HG02884 (cell line): Measurements from ENCODE around the gene TMEM151B.

Source experiments
- ATAC-seq: cut with Tn5 transposase; IDR thresholded peaks from one replicate; pipeline ENCODE4 v1.9.1; 2021; ENCODE audit warnings: mild to moderate bottlenecking, moderate library complexity; ENCODE audit not compliant: unreplicated experiment

The TMEM151B gene

DNA sequence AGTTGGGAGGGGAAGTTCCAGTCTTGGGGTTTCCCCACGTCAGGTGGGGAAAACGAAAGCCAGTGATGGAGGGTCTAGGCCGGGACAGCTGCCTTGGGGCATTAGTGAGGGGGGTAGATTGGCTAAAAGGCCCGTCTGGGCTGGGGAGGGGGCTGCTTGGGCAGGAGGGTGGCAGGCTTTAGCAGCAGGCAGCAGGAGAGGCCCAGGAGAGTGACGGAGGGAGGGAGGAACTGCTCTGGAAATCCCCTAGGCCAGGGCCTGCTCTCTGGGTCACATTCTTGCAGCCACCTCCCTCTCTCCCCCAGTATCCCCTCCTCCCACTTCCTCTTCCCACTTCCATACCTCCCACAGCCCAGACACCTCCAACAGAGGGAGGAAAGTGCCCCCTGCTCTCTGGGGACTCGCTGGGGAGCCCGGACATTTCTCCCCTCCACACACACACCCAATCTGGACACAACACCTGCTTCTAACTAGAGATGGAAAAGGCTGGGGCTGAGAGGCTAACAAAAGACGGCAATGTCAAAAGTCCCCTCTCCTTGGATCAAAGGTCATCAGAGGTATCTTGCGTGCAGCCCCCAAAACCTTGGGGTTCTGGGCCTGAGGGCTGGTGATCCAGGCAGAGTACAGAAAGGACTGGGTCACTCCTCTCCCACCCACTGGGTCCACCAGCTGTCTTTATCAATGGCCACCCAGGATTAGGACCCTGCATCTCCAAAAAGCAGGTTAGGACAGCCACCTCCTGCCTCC, 6.7 kb upstream of the TMEM151B start:
- ATAC-seq: no peak

DNA sequence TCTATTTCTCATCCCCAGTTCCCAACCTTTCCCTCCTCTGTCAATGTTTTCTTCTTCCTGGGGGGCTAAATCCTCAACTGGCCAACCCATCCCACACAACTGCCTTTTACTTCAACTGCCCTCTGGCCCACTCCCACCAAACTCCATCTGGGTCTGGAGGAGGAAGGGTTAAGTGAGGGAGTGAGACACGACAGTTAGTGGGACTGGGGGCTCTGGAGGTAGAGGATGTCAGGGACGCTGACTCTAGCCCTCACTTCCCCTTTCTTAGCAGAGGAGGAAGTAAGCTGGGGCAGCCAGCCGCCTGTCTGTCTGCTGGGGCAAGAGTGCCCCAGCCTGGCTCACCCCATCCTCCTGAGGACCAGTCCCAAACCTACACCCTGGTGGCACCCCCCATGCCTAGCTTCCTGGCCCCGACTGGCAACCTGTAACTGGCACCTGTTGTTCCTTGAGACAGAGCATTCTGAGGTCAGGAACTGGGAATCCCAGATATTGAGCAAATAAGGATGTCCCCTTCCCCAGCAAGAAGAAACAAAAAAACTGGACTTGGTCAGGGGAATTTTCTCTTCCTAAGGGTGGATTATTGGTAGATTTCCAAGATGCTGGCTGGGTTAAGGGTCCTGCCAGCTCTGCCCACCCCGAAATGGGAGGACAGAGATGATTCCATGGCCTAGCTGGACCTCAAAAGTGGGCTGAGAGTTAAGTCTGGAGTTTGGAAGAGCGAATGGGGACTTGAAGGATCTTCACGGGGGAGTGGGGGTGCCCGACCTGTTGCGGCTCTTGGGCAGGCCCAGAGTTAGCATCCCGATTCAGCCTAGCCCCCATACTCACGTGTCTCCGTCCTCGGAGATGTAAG, 5.9 kb upstream of the TMEM151B start:
- ATAC-seq: no peak

DNA sequence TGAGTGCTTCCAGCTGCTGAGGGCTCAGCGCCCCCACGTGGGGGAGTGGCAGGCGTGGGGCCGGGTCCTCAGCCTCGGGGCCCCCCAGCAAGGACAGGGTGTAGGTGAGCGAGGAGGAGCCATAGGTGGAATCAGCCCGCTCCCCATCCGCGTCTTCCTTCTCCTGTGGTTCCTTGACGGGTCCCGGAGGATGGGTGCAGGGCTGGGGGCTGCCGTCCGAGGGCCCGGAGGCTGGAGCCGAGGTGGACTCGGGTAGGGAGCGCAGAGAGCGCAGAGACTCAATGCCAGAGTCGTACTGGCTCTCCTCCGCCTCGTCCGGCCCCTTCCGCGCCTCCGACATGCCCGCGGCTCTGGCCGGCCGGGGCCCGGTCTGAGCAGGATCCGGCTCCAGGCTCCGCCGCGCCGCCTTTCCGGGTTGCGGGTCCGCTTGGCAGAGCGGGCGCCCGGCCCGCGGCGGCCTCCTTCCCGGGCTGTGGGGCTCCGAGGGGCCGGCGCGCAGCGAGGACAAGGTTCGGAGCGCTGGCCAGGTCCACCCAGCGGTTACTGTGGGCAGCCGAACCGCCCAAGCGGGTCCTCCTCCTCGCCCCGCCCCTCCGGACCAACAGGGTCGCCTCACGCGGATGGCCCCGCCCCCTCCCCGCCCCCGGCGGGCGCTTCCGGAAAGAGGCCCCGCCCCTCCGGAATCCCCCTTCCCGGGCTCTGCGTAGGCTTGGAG, 5.1 kb upstream of the TMEM151B start, which contains the start of gene NFKBIE:
Gene NFKBIE, minus strand, starts transcription at position 545 of the 715 bp plus-strand sequence. Its CDS starts 205 bp downstream, at position 340.
- peak; percentile 30 for ATAC-seq

DNA sequence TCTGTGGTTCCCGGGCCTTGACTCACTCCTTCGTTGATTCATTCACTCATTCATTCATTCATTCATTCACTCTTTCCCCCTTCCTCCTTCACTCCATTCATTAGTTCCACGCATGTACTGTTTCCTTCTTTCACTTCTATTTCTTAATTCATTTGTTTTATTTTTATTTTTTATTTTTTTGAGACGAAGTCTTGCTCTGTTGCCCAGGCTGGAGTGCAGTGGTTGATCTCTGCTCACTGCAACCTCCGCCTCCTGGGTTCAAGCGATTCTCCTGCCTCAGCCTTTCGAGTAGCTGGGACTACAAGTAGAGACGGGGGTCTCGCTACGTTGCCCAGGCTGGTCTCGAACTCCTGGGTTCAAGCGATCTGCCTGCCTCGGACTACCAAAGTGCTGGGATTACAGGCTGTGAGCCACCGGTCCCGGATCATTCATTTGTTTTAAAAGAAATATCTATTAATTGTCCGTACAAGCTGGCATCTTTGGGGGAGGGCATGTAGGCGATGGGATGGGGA, 4.5 kb upstream of the TMEM151B start:
- ATAC-seq: no peak

DNA sequence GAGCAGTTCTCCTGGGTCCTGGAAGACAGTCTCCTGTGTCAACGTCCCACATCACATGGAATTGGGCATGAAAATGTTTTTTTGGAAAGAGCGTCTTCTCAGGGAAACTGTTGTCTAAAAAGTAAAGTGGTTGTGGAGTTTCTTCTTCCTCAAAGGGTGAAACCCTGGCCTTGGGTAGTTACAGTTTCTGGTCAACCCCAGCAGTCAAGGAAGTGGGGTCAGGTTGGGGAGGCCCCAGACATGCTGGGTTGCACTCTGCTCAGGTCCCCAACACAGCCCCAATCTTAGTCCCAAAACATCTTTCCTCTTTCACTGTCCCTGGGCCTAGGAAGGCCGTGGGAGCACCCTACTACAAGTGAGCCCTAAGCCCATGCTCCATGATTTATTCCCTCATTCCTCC, 3.9 kb upstream of the TMEM151B start:
- peak; percentile 25 for ATAC-seq

DNA sequence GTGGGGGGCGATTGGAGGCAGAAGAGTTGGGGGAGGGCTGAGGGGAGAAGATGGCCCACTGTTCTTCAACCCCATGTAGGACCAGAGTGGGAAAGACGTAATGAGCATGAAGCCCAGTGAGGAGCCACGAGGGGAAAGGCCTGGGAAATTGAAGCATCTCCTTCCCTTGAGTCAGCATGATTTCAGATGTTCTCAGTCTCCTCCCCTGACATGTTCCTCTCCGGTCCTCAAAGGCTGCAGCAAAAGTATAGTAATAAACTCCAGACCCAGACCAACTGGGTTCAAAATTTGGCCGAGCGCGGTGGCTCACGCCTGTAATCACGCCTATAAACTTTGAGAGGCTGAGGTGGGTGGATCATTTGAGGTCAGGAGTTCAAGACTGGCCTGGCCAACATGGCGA, 3.0 kb upstream of the TMEM151B start:
- no peak for ATAC-seq

DNA sequence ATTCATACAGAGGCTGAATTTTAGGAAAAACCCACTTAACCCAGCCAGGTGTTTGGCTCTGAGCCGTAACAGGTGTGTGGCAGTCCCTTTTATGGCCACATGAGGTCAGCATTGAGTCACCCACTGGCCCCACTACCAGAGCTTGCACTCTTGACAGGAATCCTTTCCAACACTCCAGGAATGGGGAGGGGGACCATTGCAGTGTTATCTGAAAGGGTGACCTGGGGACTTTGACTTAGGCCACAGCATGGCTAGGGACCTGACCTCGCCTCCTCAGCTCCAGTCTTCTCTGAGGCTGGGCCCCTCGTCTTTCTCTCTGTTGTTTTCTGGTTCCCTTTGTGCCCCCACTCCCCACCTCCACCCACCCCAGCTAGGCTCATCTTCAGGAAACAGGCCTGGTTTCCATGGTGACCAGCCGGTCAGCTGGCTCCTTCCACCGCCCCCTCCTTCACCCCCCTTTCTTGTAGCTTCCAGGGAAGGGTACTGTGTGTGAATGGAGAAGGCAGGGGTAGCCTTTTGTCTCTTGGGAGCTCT, 2.1 kb upstream of the TMEM151B start:
- no peak for ATAC-seq

DNA sequence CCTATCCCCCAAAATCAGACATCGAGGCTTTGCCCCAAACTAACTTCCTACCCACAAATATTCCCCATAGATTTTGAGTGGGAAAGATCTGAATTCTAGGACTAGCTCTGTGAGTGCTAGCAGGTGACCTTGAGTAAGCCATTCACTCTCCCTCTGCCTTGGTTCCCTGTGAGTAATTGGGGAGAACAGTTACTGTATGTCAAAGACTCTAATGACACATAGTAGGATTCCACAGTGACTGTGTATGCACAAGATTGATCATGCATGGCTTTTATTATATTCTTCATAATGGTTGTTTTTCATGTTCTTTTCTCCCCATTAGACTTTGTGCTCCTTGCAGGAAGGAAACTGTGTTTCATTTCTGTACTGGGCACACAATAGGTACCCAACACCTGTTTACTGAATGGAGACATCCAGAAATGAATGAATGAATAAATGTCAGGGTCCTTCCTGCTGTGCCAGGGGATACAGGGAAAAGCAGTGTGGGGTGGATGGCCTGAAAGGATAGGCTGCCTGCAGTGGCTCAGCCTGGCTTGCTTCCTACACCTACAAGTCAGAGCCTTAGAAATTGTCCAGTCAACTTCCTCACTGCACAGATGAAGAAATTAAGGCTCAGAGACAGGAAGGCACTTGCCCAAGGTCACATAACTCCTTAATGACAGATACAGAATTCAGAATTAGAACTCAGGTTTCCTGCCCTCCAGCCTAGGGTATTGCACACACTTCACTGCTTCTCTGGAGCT, 901 bp upstream of the TMEM151B start:
- ATAC-seq: no peak

DNA sequence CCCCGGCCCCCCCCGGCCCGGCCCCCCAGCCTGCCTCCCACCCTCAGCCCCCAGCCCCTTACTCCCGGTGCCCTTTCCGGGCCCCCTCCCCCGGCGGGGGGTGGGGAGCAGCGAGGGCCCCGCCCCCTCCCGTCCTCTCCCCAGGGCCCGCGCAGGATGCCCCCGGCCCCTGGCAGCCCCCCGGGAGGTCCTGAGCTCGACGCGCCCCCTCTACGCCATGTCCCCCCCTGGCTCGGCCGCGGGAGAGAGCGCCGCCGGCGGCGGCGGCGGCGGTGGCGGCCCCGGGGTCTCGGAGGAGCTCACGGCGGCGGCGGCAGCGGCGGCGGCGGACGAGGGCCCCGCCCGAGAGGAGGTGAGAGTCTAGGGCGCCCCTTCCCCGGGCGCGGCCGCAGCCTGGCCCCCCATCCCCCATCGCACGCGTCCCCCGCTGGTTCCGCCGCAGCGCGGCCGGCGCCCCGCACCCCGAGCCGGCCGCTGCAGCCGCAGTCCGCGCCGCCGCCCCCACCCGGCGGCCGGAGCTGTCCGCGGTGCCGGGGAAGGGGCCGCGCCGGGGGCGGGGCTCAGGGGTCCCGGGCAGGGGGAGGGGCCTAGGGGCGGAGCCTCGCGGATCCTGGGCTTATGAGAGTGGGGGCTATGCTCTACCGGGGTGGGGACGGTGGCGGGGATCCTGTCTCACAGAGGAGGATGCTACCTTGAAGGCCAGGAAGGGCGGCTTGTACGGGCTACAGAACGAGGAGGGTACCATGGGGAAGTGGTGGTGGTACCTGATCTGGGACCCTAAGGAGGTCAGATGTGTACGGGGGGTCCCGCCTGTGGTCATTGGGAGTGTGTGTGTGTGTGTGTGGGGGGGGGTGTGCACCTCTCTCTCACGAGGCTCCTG, 516 bp downstream of the TMEM151B start:
- ATAC-seq: no peak

DNA sequence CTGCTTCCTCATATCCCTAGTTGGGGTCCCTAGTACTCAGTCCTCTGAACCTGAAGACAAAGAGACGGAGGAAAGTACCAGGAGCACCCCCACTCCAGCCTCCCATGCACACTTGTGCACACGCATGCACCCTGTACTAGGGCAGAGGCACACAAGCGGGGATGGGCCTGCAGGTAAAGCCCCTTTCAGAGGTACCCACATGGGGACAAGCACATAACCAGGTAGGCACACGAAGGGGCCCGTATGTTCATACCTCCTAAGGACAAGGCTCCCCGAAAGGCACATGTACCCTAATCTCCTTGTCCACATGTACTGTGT, 1.1 kb downstream of the TMEM151B start:
- no peak for ATAC-seq

DNA sequence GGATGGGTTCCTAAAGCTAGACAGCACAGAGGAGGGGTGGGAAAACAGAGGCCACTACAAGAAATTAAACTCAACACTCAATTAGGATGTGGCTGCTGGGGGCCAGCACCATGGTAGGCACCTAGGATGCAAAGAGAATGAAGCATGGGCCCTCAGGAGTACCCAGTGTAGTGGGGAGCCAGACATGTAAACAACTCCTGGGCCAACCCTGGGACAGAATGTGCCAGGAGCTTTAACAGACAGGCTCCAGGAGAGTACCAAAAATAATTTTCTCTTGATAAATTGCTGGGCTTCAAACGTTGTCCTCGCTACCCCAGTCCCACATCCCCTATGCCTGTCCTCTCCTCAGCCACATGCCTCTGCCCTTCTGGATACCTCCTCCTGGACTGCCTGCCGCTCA, 1.7 kb downstream of the TMEM151B start:
- no peak for ATAC-seq

DNA sequence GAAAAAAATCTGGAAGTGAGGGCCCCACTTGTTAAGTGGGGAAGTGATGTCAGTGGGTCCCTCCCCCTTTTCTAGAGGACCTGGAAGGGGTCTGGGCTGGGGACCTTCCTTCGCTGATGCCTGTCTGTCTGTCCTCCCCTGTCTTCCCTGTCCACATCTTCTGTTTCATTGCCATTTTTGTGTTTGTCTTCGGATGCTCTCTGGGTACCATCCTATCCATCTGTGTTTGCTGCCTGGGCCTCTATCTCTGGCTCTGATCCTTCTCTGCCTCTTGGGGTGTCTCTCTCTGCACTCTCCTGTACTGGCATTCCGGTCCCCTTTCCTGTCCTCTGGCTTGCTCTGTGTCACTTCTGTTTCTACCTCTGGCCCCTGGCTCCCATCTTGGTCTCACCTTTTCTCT, 2.3 kb downstream of the TMEM151B start:
- no peak for ATAC-seq

DNA sequence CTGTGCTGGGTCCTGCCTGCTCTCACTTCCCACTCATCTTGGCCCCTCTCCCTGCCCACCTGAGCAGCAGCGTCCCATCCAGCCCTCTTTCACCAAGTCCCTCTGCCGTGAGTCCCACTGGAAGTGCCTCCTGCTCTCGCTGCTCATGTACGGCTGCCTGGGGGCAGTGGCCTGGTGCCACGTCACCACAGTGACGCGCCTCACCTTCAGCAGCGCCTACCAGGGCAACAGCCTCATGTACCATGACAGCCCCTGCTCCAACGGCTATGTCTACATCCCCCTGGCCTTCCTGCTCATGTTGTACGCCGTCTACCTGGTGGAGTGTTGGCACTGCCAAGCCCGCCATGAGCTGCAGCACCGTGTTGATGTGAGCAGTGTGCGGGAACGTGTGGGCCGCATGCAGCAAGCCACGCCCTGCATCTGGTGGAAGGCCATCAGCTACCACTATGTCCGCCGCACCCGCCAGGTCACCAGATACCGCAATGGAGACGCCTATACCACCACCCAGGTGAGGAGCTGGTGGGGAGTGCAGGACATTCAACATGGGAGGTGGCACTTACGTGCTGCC, 2.8 kb downstream of the TMEM151B start:
- ATAC-seq: no peak

DNA sequence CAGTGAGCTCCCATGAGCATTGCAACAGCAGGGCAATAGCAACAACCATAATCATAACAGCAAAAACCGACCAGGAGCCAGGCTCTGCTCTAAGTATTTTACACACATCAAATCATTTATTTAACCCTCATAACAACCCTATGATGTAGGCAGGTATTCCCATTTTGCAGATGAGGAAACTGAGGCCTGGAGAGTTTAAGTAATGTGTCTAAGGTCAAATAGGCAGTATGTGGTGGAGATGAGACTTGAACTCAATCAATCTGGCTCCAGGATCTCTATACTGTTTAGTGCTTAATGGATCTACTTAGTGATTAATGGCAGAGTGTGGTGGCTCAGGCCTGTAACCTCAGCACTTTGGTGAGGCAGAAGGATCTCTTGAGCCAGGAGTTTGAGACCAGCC, 3.4 kb downstream of the TMEM151B start:
- ATAC-seq: no peak

DNA sequence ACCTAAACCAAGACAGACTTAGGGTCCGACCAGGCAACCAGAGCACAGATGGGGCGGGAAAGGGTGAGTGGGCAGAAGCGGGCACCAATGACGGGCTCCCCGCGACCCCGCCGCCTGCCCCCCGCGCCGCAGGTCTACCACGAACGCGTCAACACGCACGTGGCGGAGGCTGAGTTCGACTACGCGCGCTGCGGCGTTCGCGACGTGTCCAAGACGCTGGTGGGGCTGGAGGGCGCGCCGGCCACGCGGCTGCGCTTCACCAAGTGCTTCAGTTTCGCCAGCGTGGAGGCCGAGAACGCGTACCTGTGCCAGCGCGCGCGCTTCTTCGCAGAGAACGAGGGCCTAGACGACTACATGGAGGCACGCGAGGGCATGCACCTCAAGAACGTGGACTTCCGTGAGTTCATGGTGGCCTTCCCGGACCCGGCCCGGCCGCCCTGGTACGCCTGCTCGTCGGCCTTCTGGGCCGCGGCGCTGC, 5.1 kb downstream of the TMEM151B start:
- ATAC-seq: no peak

DNA sequence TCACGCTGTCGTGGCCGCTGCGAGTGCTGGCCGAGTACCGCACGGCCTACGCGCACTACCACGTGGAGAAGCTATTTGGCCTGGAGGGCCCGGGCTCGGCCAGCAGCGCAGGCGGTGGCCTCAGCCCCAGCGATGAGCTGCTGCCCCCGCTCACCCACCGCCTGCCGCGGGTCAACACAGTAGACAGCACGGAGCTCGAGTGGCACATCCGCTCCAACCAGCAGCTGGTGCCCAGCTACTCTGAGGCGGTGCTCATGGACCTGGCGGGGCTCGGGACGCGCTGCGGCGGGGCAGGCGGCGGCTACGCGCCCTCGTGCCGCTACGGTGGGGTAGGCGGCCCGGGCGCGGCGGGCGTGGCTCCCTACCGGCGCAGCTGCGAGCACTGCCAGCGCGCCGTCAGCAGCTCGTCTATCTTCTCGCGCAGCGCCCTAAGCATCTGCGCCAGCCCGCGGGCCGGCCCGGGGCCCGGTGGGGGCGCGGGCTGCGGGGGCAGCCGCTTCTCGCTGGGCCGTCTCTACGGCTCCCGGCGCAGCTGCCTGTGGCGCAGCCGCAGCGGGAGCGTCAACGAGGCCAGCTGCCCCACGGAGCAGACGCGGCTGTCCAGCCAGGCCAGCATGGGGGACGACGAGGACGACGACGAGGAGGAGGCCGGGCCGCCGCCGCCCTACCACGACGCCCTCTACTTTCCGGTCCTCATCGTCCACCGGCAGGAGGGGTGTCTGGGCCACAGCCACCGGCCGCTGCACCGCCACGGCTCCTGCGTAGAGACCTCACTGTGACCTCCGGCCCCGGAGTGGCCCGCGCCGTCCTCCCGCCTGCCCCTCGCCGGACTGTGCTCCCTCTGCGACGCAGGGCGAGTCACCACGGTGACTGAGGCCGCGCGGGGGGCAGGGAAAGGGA, 5.7 kb downstream of the TMEM151B start:
- no peak for ATAC-seq

DNA sequence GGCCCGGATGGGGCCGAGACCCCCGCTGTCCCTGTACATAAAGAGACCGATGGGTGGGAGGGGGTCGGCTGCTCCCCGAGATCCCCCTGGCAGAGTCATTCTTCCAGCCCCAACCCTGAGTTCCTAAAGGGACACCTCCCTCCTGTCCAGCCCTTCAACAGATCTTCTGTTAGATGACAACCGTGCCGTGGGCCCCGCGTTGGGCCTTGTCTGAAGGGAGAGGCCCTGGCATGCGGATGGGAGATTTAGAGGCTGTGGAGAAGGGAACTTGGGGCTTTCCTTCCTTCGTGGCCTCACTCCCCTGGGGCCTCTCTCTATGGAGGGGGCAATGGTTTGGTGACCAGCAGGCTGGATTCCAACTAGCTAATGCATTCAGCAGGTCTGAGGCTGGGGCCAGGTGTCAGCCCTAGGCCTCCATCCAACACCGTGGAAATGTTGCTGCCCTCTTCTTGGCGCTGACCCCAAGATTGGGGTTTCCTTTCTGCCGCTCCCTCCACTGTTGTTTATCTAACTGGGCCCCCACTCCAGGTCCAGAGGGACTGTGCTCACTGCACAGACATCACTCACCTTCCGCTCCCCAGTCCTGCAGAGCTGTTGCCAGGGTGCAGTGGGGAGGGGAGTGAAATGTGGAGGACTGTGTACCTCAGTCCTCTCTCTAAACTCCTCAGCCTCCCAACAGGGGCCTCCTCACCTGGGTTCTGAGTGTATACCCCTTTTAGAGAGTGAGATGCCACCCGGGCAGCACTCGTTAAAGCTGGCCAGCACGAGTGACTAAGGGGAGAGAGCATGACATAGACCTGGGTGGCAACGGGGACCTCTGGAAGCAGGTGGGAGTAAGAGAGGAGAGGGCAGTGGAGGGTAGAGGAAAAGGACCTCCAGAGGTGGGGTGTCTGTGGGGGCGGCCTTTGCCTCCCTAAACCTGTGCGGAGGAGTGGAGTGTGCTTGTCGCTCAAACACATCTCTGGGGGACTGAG, 6.7 kb downstream of the TMEM151B start:
- no peak for ATAC-seq
